IMR-90 (cell line): ENCODE measurements around the gene DGKG. TPM values are rescaled to one million over a fixed set of nuclear protein-coding genes. Genes with fewer than 3 reads are reported as not detected.

Source experiments
- ATAC-seq: fragments of 200-7000 bp; cut with Tn5 transposase; 2 replicates; pipeline ENCODE4 v1.9.1; 2020; ENCODE audit warnings: low read depth, mild to moderate bottlenecking, moderate library complexity
- BruUV-seq: library from RNA; stranded (reverse); fragments of 400-500 nt; replicated peaks from 2 replicates; lab custom pipeline; 2021; lab: Mats Ljungman, UMichigan
- CTCF ChIA-PET: fragments of 300-600 bp; formaldehyde crosslinking; extraction: SDS; loops from one replicate; lab custom pipeline; 2021; ENCODE audit warnings: antibody characterized with exemption; lab: Yijun Ruan, JAX
- POLR2A ChIA-PET: fragments of 300-600 bp; sonication (Branson Sonifier 250); formaldehyde crosslinking; loops from one replicate; lab custom pipeline; 2022; ENCODE audit warnings: antibody characterized with exemption; ENCODE audit not compliant: unreplicated experiment; lab: Charles Lee
- DNase-seq: peaks from one replicate; pipeline ENCODE4 v3.0.0; 2013
- H2AFZ ChIP-seq: replicated peaks from 2 replicates; pipeline ENCODE3; 2013; ENCODE audit warnings: low read length, mild to moderate bottlenecking; ENCODE audit not compliant: poor library complexity
- H2AK5ac ChIP-seq: 2 replicates; pipeline ENCODE4 v1.6.1; 2013; ENCODE audit warnings: low read depth, low read length, inconsistent platforms
- H2AK9ac ChIP-seq: replicated peaks from 2 replicates; pipeline ENCODE3; 2013; ENCODE audit warnings: mild to moderate bottlenecking, low read depth, low read length, moderate library complexity; ENCODE audit not compliant: poor library complexity
- H2BK120ac ChIP-seq: 2 replicates; pipeline ENCODE4 v1.6.1; 2013; ENCODE audit warnings: low read depth, low read length, inconsistent platforms
- H2BK15ac ChIP-seq: 3 replicates; pipeline ENCODE4 v1.6.1; 2013; ENCODE audit warnings: low read depth, low read length, inconsistent platforms
- H2BK20ac ChIP-seq: 2 replicates; pipeline ENCODE4 v1.6.1; 2013; ENCODE audit warnings: low read depth, mild to moderate bottlenecking, inconsistent platforms, low read length, moderate library complexity
- H2BK5ac ChIP-seq: 2 replicates; pipeline ENCODE4 v1.6.1; 2013; ENCODE audit warnings: mild to moderate bottlenecking, low read depth, low read length, inconsistent platforms; ENCODE audit not compliant: poor library complexity, severe bottlenecking
- H3K14ac ChIP-seq: replicated peaks from 2 replicates; pipeline ENCODE4 v1.6.1; 2013; ENCODE audit warnings: low read depth, low read length, inconsistent platforms
- H3K18ac ChIP-seq: 2 replicates; pipeline ENCODE4 v1.6.1; 2013; ENCODE audit warnings: low read depth, low read length, control low read depth
- H3K23ac ChIP-seq: 2 replicates; pipeline ENCODE4 v1.6.1; 2013; ENCODE audit warnings: low read depth, low read length, inconsistent platforms
- H3K27ac ChIP-seq: 2 replicates; pipeline ENCODE4 v1.5.1; 2013; ENCODE audit warnings: mild to moderate bottlenecking, control low read depth, low read length; ENCODE audit not compliant: insufficient read depth
- H3K27me3 ChIP-seq: 2 replicates; pipeline ENCODE4 v1.6.1; 2013; ENCODE audit warnings: low read length; ENCODE audit not compliant: control insufficient read depth, insufficient read depth
- H3K36me3 ChIP-seq: 2 replicates; pipeline ENCODE4 v1.6.1; 2013; ENCODE audit warnings: low read length, mixed read lengths; ENCODE audit not compliant: control insufficient read depth, insufficient read depth
- H3K4ac ChIP-seq: 2 replicates; pipeline ENCODE4 v1.6.1; 2013; ENCODE audit warnings: low read depth, low read length, inconsistent platforms
- H3K4me1 ChIP-seq: 2 replicates; pipeline ENCODE4 v1.6.1; 2013; ENCODE audit warnings: low read length, mixed read lengths; ENCODE audit not compliant: control insufficient read depth, insufficient read depth
- H3K4me2 ChIP-seq: 2 replicates; pipeline ENCODE4 v1.6.1; 2013; ENCODE audit warnings: low read depth, mild to moderate bottlenecking, control low read depth, low read length, moderate library complexity
- H3K4me3 ChIP-seq: 2 replicates; pipeline ENCODE4 v1.5.1; 2013; ENCODE audit warnings: low read depth, mild to moderate bottlenecking, control low read depth, low read length, moderate library complexity; ENCODE audit not compliant: insufficient read depth
- H3K56ac ChIP-seq: 2 replicates; pipeline ENCODE4 v1.6.1; 2013; ENCODE audit warnings: low read length, inconsistent platforms; ENCODE audit not compliant: insufficient read depth; ENCODE audit errors: extremely low read depth
- H3K79me1 ChIP-seq, 2 experiments: 2 replicates each; pipeline ENCODE4 v1.6.1; 2013; ENCODE audit warnings: low read length in 2 of 2, inconsistent platforms in 1 of 2, low read depth in 1 of 2
- H3K9ac ChIP-seq: 2 replicates; pipeline ENCODE4 v1.6.1; 2013; ENCODE audit warnings: low read depth, low read length, control low read depth
- H3K9me1 ChIP-seq: 2 replicates; pipeline ENCODE4 v1.6.1; 2013; ENCODE audit warnings: low read length, inconsistent platforms; ENCODE audit not compliant: insufficient read depth
- H3K9me3 ChIP-seq: 2 replicates; pipeline ENCODE4 v1.6.1; 2013; ENCODE audit warnings: low read length; ENCODE audit not compliant: control insufficient read depth, insufficient read depth
- H4K20me1 ChIP-seq: 2 replicates; pipeline ENCODE4 v1.6.1; 2013; ENCODE audit warnings: low read length, inconsistent platforms; ENCODE audit not compliant: insufficient read depth
- H4K5ac ChIP-seq: 2 replicates; pipeline ENCODE4 v1.6.1; 2013; ENCODE audit warnings: mild to moderate bottlenecking, low read depth, low read length, control low read depth
- H4K8ac ChIP-seq, 2 experiments: 2 replicates each; pipeline ENCODE4 v1.6.1; 2013; ENCODE audit warnings: low read depth in 2 of 2, low read length in 2 of 2, control low read depth in 1 of 2, inconsistent platforms in 1 of 2
- H4K91ac ChIP-seq: 2 replicates; pipeline ENCODE4 v1.6.1; 2013; ENCODE audit warnings: low read depth, low read length, inconsistent platforms; ENCODE audit not compliant: insufficient read depth
- BHLHE40 ChIP-seq: fragments of 150-350 bp; IDR thresholded peaks from 2 replicates; pipeline ENCODE4 v1.6.1; 2016; ENCODE audit warnings: mild to moderate bottlenecking, low read depth, low read length
- CHD1 ChIP-seq: IDR thresholded peaks from 2 replicates; pipeline ENCODE4 v1.6.1; 2012; ENCODE audit warnings: low read depth, low read length, improper control_type of control experiment
- CTCF ChIP-seq: conservative IDR thresholded peaks from 2 replicates; pipeline ENCODE4 v1.5.1; 2012; ENCODE audit warnings: mild to moderate bottlenecking, low read depth, low read length, improper control_type of control experiment
- FOS ChIP-seq: fragments of 150-350 bp; IDR thresholded peaks from 2 replicates; pipeline ENCODE4 v1.6.1; 2016; ENCODE audit warnings: low read depth, low read length
- MAFK ChIP-seq: IDR thresholded peaks from 2 replicates; pipeline ENCODE4 v1.6.1; 2012; ENCODE audit warnings: low read depth, low read length, improper control_type of control experiment
- RCOR1 ChIP-seq: IDR thresholded peaks from 2 replicates; pipeline ENCODE4 v1.6.1; 2012; ENCODE audit warnings: mild to moderate bottlenecking, low read length, improper control_type of control experiment; ENCODE audit not compliant: insufficient replicate concordance
- WGBS, 2 experiments: methylation state at CpG; one replicate each; pipeline versions ENCODE4 v1.1.5 to v1.1.7; 2013; ENCODE audit warnings: missing lambda C conversion rate in 2 of 2; ENCODE audit not compliant: insufficient read length in 1 of 2; ENCODE audit errors: extremely low coverage in 2 of 2; 5-methylcytosine and 5-hydroxymethylcytosine counted together
- dilution Hi-C: fragments of 300-500 bp; cut with HindIII; formaldehyde crosslinking; loops from one replicate; pipeline ENCODE4 v1.14.3; 2018; ENCODE audit warnings: low sequenced_read_pairs; ENCODE audit not compliant: unreplicated experiment
- in situ Hi-C: fragments of 300-500 bp; cut with MboI; formaldehyde crosslinking; loops from 3 replicates; pipeline ENCODE4 v1.14.3; 2019; ENCODE audit warnings: low sequenced_read_pairs, inconsistent platforms, mixed read lengths
- intact Hi-C: fragments of 100-400 bp; cut with micrococcal nuclease; formaldehyde crosslinking; loops from 2 replicates; pipeline ENCODE4 v1.10.0; 2022
- polyA plus RNA-seq, 3 experiments: library from polyadenylated mRNA; depleted of rRNA; stranded (reverse); fragments of >200 nt; gene quantifications; 2 replicates each; pipeline ENCODE4 v1.2.3, GENCODE V29; 2012; ENCODE audit warnings: low replicate concordance in 1 of 3
- total RNA-seq: library from RNA; depleted of rRNA; stranded (reverse); fragments of >200 nt; gene quantifications from 2 replicates; pipeline ENCODE4 v1.2.3, GENCODE V29; 2012
- TF ChIP-seq, protein P1 (sequence below): fragments of 150-350 bp; IDR thresholded peaks from 2 replicates; pipeline ENCODE4 v1.6.1; 2017; ENCODE audit warnings: mild to moderate bottlenecking, antibody characterized with exemption, low read length, low read depth
- TF ChIP-seq, protein P2 (sequence below): fragments of 150-350 bp; IDR thresholded peaks from 2 replicates; pipeline ENCODE4 v1.6.1; 2016; ENCODE audit warnings: low read depth, mild to moderate bottlenecking, low read length, moderate library complexity, borderline replicate concordance

The DGKG gene
- total and polyA plus RNA-seq, 2 of the 4 experiments (the other 2 are of a cell fraction) = 1.2 to 4.1 TPM

DNA sequence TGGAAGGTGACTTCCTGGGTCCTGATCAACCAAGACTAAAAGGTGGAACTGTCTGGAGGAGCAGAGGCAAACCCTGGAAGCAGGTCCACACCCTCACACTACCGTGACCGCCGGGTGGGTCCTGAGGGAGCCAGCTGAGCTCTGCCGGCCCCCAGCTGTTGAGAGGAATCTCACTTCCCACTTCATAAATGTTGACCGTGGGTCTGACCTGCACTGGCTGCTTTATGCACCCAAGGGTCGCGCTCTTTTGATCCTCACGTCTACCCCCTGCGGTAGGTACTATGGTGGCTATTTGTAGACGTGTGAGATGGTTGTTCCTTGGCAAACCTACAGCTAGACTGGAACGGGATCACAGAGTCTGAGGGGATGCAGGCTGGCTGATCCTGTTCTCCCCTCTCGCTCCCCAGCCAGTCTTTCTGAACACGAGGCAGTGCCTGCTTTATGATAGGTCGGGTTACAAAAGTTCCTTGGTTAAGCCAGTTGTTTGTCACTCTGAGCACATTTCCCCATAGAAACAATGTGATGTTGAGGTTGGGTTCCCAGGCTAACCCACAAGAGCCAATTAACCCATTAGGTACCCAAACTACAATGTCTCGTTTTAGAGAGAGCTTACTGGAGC lies 140.2 kb downstream of the DGKG start:
- H3K79me1 ChIP-seq = no peaks in the 10 kb centered on the region
- no peak overlapping the region for H3K4me3 ChIP-seq
- dilution Hi-C loops (no loop called here), in situ Hi-C loops (no loop called here), intact Hi-C loops (no loop called here)
- no peaks in the 10 kb centered on the region for H3K4me1 ChIP-seq
- POLR2A ChIA-PET = no interaction called here
- CTCF ChIA-PET = interaction anchor here (1.3 kb wide), 1 partner anchor 10 kb away, joined by 3 read pairs; no protein-coding TSS in a partner anchor
- H3K4me2 ChIP-seq = no peak overlapping the region
- 33% methylated on average over 3 of the region's 15 CpGs; no CpG with 5 or more reads in 1 of the 2 experiments for WGBS, 2 experiments
- H2AK5ac ChIP-seq = no peak overlapping the region
- no peaks in the 10 kb centered on the region for H3K9me1 ChIP-seq
- no peaks in the 10 kb centered on the region for H3K36me3 ChIP-seq
- no TSS peak for BruUV-seq
- ATAC-seq = no peak
- H2AK9ac ChIP-seq = peak overlapping the region; percentile 37
- no peak for DNase-seq
- TF ChIP-seq RCOR1 (no peak), MAFK (no peak), CHD1 (no peak), BHLHE40 (no peak), CTCF (no peak), FOS (no peak)
- TF ChIP-seq, protein P1, sequence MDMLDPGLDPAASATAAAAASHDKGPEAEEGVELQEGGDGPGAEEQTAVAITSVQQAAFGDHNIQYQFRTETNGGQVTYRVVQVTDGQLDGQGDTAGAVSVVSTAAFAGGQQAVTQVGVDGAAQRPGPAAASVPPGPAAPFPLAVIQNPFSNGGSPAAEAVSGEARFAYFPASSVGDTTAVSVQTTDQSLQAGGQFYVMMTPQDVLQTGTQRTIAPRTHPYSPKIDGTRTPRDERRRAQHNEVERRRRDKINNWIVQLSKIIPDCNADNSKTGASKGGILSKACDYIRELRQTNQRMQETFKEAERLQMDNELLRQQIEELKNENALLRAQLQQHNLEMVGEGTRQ = no peak
- TF ChIP-seq, protein P2, sequence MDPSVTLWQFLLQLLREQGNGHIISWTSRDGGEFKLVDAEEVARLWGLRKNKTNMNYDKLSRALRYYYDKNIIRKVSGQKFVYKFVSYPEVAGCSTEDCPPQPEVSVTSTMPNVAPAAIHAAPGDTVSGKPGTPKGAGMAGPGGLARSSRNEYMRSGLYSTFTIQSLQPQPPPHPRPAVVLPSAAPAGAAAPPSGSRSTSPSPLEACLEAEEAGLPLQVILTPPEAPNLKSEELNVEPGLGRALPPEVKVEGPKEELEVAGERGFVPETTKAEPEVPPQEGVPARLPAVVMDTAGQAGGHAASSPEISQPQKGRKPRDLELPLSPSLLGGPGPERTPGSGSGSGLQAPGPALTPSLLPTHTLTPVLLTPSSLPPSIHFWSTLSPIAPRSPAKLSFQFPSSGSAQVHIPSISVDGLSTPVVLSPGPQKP = no peak
- no peak overlapping the region for H3K4ac ChIP-seq
- H2BK5ac ChIP-seq = no peak overlapping the region
- H3K18ac ChIP-seq = no peak overlapping the region
- no peak overlapping the region for H3K56ac ChIP-seq
- no peak overlapping the region for H2BK20ac ChIP-seq
- no peaks in the 10 kb centered on the region for H3K9me3 ChIP-seq
- no peak overlapping the region for H3K14ac ChIP-seq
- no peak overlapping the region for H4K8ac ChIP-seq
- H2AFZ ChIP-seq = peak overlapping the region; percentile 25
- H3K27ac ChIP-seq = no peak overlapping the region
- H2BK120ac ChIP-seq = no peak overlapping the region
- no peak overlapping the region for H2BK15ac ChIP-seq
- no peak overlapping the region for H4K91ac ChIP-seq
- H4K20me1 ChIP-seq = no peaks in the 10 kb centered on the region
- no peak overlapping the region for H4K5ac ChIP-seq
- H3K27me3 ChIP-seq = peaks cover 34% of the 10 kb centered on the region
- H3K9ac ChIP-seq = no peak overlapping the region
- H3K23ac ChIP-seq = no peak overlapping the region
